ENCODE data around the gene RAB13. TPM values are rescaled to one million over a fixed set of nuclear protein-coding genes. Genes with fewer than 3 reads are reported as not detected.
A peak's percentile ranks its signal among the peaks of the same experiment; 100 is the strongest.

RAB13 gene
- total and polyA plus RNA-seq, 2 of the 13 experiments (the other 11 are each of a cell fraction or from before 2014, with no cell fraction given), result 15.9 to 24.7 TPM

DNA sequence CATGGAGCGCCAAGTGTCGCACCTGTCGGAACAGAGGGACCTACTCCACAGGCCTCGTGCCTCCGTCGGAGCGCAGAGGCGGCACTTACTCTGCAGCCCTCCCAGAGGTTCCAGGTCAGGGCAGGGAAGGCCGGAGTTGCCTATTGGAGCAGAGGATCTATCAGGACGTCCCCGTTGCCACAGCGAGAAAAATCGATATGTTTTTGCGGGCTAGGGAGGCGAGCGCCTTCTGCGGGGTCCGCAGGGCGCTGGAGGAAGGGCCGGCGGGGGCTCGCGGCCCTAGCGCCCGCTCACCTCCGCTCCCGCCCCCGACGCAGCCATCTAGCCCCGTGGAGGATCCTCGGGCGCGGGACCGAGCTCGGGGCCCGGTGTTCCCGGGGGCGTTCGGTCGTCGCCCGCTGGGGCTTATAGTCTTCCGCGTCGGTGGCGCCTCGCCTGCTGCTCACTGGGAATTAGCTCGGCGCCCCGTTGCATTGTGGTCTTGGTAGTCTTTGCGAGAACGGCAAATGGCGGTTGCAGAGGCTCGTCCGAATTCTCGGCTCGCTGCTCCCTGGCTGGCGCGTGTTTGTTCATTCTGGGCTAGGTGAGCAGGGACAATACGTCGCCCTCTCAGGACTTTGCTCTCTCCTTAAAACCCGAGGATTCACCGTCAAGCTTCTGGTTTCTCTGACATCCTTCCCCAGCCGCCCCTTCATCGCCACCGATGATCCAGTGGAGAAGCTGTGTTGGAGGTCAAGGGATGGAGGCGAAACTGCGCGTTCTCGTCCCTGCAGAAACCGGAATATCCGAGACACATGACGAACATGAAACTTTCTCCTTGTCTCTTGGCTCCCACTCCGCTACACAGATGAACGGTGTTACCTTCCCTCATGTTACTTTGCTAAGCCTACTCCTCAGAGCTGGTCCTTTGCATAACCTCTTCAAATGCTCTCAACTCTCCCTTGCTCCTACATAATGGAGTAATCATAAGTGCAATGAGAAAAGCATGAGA, 8.6 kb downstream of the RAB13 start, which contains the start of gene JTB (continued):
- TF ChIP-seq GATAD1 (CRISPR knock-in tag; IDR thresholded peaks at IDR 0.05) (peak; percentile 83), TCF12 (IDR thresholded peaks at IDR 0.05) (no peak), TCF12 (CRISPR knock-in tag; IDR thresholded peaks at IDR 0.05) (peak; percentile 77; the same call in 1 of the 2 replicates), ARNT (IDR thresholded peaks at IDR 0.05) (no peak), NFYB (CRISPR knock-in tag; IDR thresholded peaks at IDR 0.05) (peak; percentile 76), FOXO1 (CRISPR knock-in tag; IDR thresholded peaks at IDR 0.05) (peak; percentile 48), RFX3 (CRISPR knock-in tag; IDR thresholded peaks at IDR 0.05) (no peak), BRD4 (CRISPR knock-in tag; IDR thresholded peaks at IDR 0.05) (0 out of 2 replicates have a peak, but pooled peaks have one; percentile 42), ZFP36L2 (CRISPR knock-in tag; IDR thresholded peaks at IDR 0.05) (no peak), NR3C1 (CRISPR knock-in tag; IDR thresholded peaks at IDR 0.05) (no peak), NCOA1 (CRISPR knock-in tag; IDR thresholded peaks at IDR 0.05) (no peak), BRCA1 (CRISPR knock-in tag; IDR thresholded peaks at IDR 0.05) (no peak), SMARCE1 (IDR thresholded peaks at IDR 0.05; ENCODE audit: borderline replicate concordance) (no peak), ISL2 (CRISPR knock-in tag; IDR thresholded peaks at IDR 0.05) (peak; percentile 58; the same call in 1 of the 2 replicates), ERF (CRISPR knock-in tag; IDR thresholded peaks at IDR 0.05) (peak; percentile 80), MTF1 (CRISPR knock-in tag; IDR thresholded peaks at IDR 0.05) (no peak)
- TF ChIP-seq, protein P1, sequence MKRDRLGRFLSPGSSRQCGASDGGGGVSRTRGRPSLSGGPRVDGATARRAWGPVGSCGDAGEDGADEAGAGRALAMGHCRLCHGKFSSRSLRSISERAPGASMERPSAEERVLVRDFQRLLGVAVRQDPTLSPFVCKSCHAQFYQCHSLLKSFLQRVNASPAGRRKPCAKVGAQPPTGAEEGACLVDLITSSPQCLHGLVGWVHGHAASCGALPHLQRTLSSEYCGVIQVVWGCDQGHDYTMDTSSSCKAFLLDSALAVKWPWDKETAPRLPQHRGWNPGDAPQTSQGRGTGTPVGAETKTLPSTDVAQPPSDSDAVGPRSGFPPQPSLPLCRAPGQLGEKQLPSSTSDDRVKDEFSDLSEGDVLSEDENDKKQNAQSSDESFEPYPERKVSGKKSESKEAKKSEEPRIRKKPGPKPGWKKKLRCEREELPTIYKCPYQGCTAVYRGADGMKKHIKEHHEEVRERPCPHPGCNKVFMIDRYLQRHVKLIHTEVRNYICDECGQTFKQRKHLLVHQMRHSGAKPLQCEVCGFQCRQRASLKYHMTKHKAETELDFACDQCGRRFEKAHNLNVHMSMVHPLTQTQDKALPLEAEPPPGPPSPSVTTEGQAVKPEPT (CRISPR knock-in tag; IDR thresholded peaks at IDR 0.05; ENCODE audit: low read depth), result no peak; the same call in 1 of the 2 replicates
- TF ChIP-seq, protein P2, sequence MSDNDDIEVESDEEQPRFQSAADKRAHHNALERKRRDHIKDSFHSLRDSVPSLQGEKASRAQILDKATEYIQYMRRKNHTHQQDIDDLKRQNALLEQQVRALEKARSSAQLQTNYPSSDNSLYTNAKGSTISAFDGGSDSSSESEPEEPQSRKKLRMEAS (IDR thresholded peaks at IDR 0.05), result peak; percentile 95
- TF ChIP-seq, protein P3, sequence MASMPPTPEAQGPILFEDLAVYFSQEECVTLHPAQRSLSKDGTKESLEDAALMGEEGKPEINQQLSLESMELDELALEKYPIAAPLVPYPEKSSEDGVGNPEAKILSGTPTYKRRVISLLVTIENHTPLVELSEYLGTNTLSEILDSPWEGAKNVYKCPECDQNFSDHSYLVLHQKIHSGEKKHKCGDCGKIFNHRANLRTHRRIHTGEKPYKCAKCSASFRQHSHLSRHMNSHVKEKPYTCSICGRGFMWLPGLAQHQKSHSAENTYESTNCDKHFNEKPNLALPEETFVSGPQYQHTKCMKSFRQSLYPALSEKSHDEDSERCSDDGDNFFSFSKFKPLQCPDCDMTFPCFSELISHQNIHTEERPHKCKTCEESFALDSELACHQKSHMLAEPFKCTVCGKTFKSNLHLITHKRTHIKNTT (CRISPR knock-in tag; IDR thresholded peaks at IDR 0.05), result no peak
- TF ChIP-seq, protein P4, sequence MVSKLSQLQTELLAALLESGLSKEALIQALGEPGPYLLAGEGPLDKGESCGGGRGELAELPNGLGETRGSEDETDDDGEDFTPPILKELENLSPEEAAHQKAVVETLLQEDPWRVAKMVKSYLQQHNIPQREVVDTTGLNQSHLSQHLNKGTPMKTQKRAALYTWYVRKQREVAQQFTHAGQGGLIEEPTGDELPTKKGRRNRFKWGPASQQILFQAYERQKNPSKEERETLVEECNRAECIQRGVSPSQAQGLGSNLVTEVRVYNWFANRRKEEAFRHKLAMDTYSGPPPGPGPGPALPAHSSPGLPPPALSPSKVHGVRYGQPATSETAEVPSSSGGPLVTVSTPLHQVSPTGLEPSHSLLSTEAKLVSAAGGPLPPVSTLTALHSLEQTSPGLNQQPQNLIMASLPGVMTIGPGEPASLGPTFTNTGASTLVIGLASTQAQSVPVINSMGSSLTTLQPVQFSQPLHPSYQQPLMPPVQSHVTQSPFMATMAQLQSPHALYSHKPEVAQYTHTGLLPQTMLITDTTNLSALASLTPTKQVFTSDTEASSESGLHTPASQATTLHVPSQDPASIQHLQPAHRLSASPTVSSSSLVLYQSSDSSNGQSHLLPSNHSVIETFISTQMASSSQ (IDR thresholded peaks at IDR 0.05; ENCODE audit: low read depth), result no peak
- TF ChIP-seq, protein P4 (CRISPR knock-in tag; IDR thresholded peaks at IDR 0.05; ENCODE audit: borderline replicate concordance), result no peak; the same call in 1 of the 2 replicates
- TF ChIP-seq, protein P5, sequence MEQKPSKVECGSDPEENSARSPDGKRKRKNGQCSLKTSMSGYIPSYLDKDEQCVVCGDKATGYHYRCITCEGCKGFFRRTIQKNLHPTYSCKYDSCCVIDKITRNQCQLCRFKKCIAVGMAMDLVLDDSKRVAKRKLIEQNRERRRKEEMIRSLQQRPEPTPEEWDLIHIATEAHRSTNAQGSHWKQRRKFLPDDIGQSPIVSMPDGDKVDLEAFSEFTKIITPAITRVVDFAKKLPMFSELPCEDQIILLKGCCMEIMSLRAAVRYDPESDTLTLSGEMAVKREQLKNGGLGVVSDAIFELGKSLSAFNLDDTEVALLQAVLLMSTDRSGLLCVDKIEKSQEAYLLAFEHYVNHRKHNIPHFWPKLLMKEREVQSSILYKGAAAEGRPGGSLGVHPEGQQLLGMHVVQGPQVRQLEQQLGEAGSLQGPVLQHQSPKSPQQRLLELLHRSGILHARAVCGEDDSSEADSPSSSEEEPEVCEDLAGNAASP (CRISPR knock-in tag; IDR thresholded peaks at IDR 0.05; ENCODE audit: borderline replicate concordance), result peak; percentile 19
